HepG2 (cell line): ENCODE results near the gene NUDT13. TPM values are rescaled to one million over a fixed set of nuclear protein-coding genes. Genes with fewer than 3 reads are reported as not detected.

Source experiments
- AKAP8 ChIP-seq: sonication (generic); formaldehyde crosslinking; IDR thresholded peaks from 2 replicates; pipeline ENCODE4 v1.5.1; 2020; ENCODE audit warnings: mild to moderate bottlenecking, missing genetic modification reagents
- ELF1 ChIP-seq: sonication (generic); formaldehyde crosslinking; IDR thresholded peaks from 2 replicates; pipeline ENCODE4 v1.4.0; 2020; ENCODE audit warnings: missing genetic modification reagents
- HNRNPUL1 ChIP-seq: fragments of 200-400 bp; formaldehyde crosslinking; IDR thresholded peaks from 2 replicates; pipeline ENCODE4 v1.6.1; 2017; ENCODE audit warnings: low read depth, mild to moderate bottlenecking, low read length, moderate library complexity
- KDM5B ChIP-seq: sonication (generic); formaldehyde crosslinking; IDR thresholded peaks from 2 replicates; pipeline ENCODE4 v1.4.0; 2020; ENCODE audit warnings: missing genetic modification reagents, mild to moderate bottlenecking, borderline replicate concordance
- MAFG ChIP-seq: sonication (generic); formaldehyde crosslinking; IDR thresholded peaks from 2 replicates; pipeline ENCODE4 v1.5.1; 2020; ENCODE audit warnings: mild to moderate bottlenecking, missing genetic modification reagents
- NAIF1 ChIP-seq: sonication (generic); formaldehyde crosslinking; IDR thresholded peaks from 2 replicates; pipeline ENCODE4 v1.5.0; 2020; ENCODE audit warnings: mild to moderate bottlenecking, missing genetic modification reagents, borderline replicate concordance
- NBN ChIP-seq: fragments of 450-650 bp; conservative IDR thresholded peaks from 2 replicates; pipeline ENCODE4 v1.6.1; 2017
- NFIC ChIP-seq: IDR thresholded peaks from 2 replicates; pipeline ENCODE4 v1.6.1; 2012; ENCODE audit warnings: mild to moderate bottlenecking, low read length, inconsistent platforms
- REXO4 ChIP-seq: sonication (generic); formaldehyde crosslinking; IDR thresholded peaks from 2 replicates; pipeline ENCODE4 v1.8.0; 2022; ENCODE audit warnings: missing genetic modification reagents, mild to moderate bottlenecking, borderline replicate concordance
- ZFP1 ChIP-seq: IDR thresholded peaks from 2 replicates; pipeline ENCODE4 v1.6.1; 2016
- ZNF256 ChIP-seq: sonication (generic); formaldehyde crosslinking; conservative IDR thresholded peaks from 2 replicates; pipeline ENCODE4 v1.4.0; 2020; ENCODE audit warnings: missing genetic modification reagents
- ZNF383 ChIP-seq: sonication (generic); formaldehyde crosslinking; IDR thresholded peaks from 2 replicates; pipeline ENCODE4 v1.4.0; 2020; ENCODE audit warnings: missing genetic modification reagents, mild to moderate bottlenecking, borderline replicate concordance
- ZNF614 ChIP-seq: IDR thresholded peaks from 2 replicates; pipeline ENCODE4 v1.6.1; 2018; ENCODE audit warnings: missing biosample characterization, missing genetic modification reagents, inconsistent platforms, borderline replicate concordance
- ZNF672 ChIP-seq: sonication (generic); formaldehyde crosslinking; IDR thresholded peaks from 2 replicates; pipeline ENCODE4 v1.8.1; 2022; ENCODE audit warnings: missing genetic modification reagents
- ZNF891 ChIP-seq: sonication (generic); formaldehyde crosslinking; IDR thresholded peaks from 2 replicates; pipeline ENCODE4 v1.5.0; 2020; ENCODE audit warnings: mild to moderate bottlenecking, missing genetic modification reagents
- polyA plus RNA-seq, 8 experiments: library from polyadenylated mRNA; depleted of rRNA in 3 of 8; stranded (reverse) in 7 of 8; unstranded in 1 of 8; fragments of >200 nt; fragmentation: Illumina TruSeq in 4 of 8; extraction: Trizol in 4 of 8; gene quantifications; 2 replicates each; pipeline versions ENCODE4 v1.2.1 to v1.2.3, GENCODE V29; 2011 to 2016; ENCODE audit warnings: low read depth in 4 of 8, missing spikeins in 1 of 8, mixed read lengths in 1 of 8; ENCODE audit not compliant: insufficient read depth in 1 of 8
- total RNA-seq, 5 experiments: library from RNA; depleted of rRNA; stranded (reverse); fragments of >200 nt; fragmentation: Illumina TruSeq; extraction: Trizol; gene quantifications; 2 replicates each; pipeline ENCODE4 v1.2.3, GENCODE V29; 2016; ENCODE audit warnings: low read depth in 1 of 5
- TF ChIP-seq, protein P1 (sequence below): sonication (generic); formaldehyde crosslinking; IDR thresholded peaks from 2 replicates; pipeline ENCODE4 v1.4.0; 2020; ENCODE audit warnings: missing genetic modification reagents
- TF ChIP-seq, protein P2 (sequence below): sonication (generic); formaldehyde crosslinking; IDR thresholded peaks from 2 replicates; pipeline ENCODE4 v1.5.0; 2020; ENCODE audit warnings: mild to moderate bottlenecking, missing genetic modification reagents, moderate library complexity
- TF ChIP-seq, protein P3 (sequence below): sonication (generic); formaldehyde crosslinking; IDR thresholded peaks from 2 replicates; pipeline ENCODE4 v1.5.0; 2020; ENCODE audit warnings: missing genetic modification reagents
- TF ChIP-seq, protein P4 (sequence below): sonication (generic); formaldehyde crosslinking; IDR thresholded peaks from 2 replicates; pipeline ENCODE4 v1.4.0; 2020; ENCODE audit warnings: mild to moderate bottlenecking, missing genetic modification reagents
- TF ChIP-seq, protein P5 (sequence below): sonication (generic); formaldehyde crosslinking; IDR thresholded peaks from 2 replicates; pipeline ENCODE4 v1.4.0; 2020; ENCODE audit warnings: mild to moderate bottlenecking, low read depth, missing genetic modification reagents

The NUDT13 gene
- total and polyA plus RNA-seq, 2 of the 13 experiments (the other 11 are each of a cell fraction or from before 2014, with no cell fraction given): 4.2 to 6.5 TPM

GRCh38 chr10:73167783-73168464 is 57.7 kb downstream of the NUDT13 start, which contains the start of the genes ECD and FAM149B1 (continued):
- TF ChIP-seq, protein P1, sequence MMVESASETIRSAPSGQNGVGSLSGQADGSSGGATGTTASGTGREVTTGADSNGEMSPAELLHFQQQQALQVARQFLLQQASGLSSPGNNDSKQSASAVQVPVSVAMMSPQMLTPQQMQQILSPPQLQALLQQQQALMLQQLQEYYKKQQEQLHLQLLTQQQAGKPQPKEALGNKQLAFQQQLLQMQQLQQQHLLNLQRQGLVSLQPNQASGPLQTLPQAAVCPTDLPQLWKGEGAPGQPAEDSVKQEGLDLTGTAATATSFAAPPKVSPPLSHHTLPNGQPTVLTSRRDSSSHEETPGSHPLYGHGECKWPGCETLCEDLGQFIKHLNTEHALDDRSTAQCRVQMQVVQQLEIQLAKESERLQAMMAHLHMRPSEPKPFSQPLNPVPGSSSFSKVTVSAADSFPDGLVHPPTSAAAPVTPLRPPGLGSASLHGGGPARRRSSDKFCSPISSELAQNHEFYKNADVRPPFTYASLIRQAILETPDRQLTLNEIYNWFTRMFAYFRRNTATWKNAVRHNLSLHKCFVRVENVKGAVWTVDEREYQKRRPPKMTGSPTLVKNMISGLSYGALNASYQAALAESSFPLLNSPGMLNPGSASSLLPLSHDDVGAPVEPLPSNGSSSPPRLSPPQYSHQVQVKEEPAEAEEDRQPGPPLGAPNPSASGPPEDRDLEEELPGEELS (CRISPR knock-in tag): no peak; the same call in 1 of the 2 replicates
- no peak for TF ChIP-seq NAIF1 (CRISPR knock-in tag)
- no peak for TF ChIP-seq NFIC
- no peak for TF ChIP-seq REXO4 (CRISPR knock-in tag)
- TF ChIP-seq, protein P2, sequence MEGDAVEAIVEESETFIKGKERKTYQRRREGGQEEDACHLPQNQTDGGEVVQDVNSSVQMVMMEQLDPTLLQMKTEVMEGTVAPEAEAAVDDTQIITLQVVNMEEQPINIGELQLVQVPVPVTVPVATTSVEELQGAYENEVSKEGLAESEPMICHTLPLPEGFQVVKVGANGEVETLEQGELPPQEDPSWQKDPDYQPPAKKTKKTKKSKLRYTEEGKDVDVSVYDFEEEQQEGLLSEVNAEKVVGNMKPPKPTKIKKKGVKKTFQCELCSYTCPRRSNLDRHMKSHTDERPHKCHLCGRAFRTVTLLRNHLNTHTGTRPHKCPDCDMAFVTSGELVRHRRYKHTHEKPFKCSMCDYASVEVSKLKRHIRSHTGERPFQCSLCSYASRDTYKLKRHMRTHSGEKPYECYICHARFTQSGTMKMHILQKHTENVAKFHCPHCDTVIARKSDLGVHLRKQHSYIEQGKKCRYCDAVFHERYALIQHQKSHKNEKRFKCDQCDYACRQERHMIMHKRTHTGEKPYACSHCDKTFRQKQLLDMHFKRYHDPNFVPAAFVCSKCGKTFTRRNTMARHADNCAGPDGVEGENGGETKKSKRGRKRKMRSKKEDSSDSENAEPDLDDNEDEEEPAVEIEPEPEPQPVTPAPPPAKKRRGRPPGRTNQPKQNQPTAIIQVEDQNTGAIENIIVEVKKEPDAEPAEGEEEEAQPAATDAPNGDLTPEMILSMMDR (CRISPR knock-in tag): peak; percentile 66
- TF ChIP-seq, protein P3, sequence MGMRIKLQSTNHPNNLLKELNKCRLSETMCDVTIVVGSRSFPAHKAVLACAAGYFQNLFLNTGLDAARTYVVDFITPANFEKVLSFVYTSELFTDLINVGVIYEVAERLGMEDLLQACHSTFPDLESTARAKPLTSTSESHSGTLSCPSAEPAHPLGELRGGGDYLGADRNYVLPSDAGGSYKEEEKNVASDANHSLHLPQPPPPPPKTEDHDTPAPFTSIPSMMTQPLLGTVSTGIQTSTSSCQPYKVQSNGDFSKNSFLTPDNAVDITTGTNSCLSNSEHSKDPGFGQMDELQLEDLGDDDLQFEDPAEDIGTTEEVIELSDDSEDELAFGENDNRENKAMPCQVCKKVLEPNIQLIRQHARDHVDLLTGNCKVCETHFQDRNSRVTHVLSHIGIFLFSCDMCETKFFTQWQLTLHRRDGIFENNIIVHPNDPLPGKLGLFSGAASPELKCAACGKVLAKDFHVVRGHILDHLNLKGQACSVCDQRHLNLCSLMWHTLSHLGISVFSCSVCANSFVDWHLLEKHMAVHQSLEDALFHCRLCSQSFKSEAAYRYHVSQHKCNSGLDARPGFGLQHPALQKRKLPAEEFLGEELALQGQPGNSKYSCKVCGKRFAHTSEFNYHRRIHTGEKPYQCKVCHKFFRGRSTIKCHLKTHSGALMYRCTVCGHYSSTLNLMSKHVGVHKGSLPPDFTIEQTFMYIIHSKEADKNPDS (CRISPR knock-in tag): no peak
- TF ChIP-seq ZNF383 (CRISPR knock-in tag): peak; percentile 66; the same call in 1 of the 2 replicates
- 0 out of 2 replicates have a peak, but pooled peaks have one; percentile 36 for TF ChIP-seq ZNF891 (CRISPR knock-in tag)
- no peak for TF ChIP-seq ZNF672 (CRISPR knock-in tag)
- peak; percentile 73; the same call in 1 of the 2 replicates for TF ChIP-seq ZNF614 (CRISPR knock-in tag)
- peak; percentile 89 for TF ChIP-seq ELF1 (CRISPR knock-in tag)
- TF ChIP-seq MAFG (CRISPR knock-in tag): no peak
- TF ChIP-seq ZFP1 (CRISPR knock-in tag): peak; percentile 62; the same call in 1 of the 2 replicates
- TF ChIP-seq AKAP8: no peak
- no peak for TF ChIP-seq NBN
- TF ChIP-seq ZNF256: no peak
- TF ChIP-seq HNRNPUL1: no peak
- peak; percentile 88; the same call in 1 of the 2 replicates for TF ChIP-seq KDM5B (CRISPR knock-in tag)
- TF ChIP-seq, protein P4, sequence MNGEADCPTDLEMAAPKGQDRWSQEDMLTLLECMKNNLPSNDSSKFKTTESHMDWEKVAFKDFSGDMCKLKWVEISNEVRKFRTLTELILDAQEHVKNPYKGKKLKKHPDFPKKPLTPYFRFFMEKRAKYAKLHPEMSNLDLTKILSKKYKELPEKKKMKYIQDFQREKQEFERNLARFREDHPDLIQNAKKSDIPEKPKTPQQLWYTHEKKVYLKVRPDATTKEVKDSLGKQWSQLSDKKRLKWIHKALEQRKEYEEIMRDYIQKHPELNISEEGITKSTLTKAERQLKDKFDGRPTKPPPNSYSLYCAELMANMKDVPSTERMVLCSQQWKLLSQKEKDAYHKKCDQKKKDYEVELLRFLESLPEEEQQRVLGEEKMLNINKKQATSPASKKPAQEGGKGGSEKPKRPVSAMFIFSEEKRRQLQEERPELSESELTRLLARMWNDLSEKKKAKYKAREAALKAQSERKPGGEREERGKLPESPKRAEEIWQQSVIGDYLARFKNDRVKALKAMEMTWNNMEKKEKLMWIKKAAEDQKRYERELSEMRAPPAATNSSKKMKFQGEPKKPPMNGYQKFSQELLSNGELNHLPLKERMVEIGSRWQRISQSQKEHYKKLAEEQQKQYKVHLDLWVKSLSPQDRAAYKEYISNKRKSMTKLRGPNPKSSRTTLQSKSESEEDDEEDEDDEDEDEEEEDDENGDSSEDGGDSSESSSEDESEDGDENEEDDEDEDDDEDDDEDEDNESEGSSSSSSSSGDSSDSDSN (CRISPR knock-in tag): peak; percentile 80
- TF ChIP-seq, protein P5, sequence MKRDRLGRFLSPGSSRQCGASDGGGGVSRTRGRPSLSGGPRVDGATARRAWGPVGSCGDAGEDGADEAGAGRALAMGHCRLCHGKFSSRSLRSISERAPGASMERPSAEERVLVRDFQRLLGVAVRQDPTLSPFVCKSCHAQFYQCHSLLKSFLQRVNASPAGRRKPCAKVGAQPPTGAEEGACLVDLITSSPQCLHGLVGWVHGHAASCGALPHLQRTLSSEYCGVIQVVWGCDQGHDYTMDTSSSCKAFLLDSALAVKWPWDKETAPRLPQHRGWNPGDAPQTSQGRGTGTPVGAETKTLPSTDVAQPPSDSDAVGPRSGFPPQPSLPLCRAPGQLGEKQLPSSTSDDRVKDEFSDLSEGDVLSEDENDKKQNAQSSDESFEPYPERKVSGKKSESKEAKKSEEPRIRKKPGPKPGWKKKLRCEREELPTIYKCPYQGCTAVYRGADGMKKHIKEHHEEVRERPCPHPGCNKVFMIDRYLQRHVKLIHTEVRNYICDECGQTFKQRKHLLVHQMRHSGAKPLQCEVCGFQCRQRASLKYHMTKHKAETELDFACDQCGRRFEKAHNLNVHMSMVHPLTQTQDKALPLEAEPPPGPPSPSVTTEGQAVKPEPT (CRISPR knock-in tag): no peak
